AG20443 (cell line): Measurements from ENCODE around the gene METTL16.
A peak's percentile ranks its signal among the peaks of the same experiment; 100 is the strongest.
"Not testable (repeated sequence)": the region's sequence is repeated elsewhere in the genome, so short reads cannot be mapped to it uniquely, and the experiment has no call there.

Experiments
- DNase-seq: peaks from one replicate; pipeline ENCODE4 v3.0.0; 2012; ENCODE audit warnings: low spot score, mixed read lengths

Gene METTL16

DNA sequence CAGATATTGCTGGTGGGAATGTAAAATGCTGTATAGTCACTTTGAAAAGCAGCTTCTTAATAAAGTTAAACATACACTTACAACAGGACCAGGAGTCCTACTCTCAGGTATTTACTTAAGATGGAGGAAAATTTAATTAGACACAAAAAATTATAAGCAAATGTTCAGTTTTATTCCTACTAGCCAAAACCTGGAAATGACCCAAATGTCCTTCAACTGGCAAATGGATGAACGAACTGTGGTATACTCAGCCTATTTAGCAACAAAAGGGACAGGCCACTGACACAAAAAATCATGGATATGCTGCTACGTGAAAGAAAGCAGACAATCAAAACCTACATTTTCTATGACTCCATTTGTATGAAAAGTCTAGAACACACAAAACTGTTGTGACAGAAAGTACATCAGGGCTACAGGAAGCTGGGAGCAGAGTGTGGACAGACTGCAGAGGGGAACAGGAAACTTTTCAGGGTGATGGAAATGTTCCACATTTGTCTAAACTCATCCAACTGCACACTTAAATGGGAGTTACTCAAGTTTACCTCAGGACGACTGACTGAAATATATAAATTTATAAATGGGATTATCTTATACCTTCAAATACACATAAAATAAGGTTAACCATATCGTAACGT is 61.6 kb downstream of the METTL16 start:
- DNase-seq = no peak

DNA sequence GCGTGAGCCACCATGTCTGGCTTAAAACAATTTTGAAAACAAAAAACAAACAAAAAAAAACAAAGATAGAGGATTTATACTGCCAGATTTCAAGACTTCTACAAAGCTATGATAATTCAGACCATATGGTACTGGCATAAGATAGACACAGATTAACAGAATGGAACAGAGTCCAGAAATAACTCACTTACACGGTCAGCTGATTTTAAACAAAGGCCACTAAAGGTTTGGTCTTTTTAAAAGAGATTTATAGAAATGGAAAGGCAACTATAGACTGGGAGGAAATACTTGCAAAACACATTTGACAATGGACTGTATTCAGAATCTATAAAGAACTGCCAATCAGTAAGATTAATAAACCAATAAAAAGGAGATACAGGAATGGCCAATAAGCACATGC is 62.2 kb downstream of the METTL16 start:
- no peak for DNase-seq

- DNase-seq = not testable (repeated sequence)
Observed at GRCh38 chr17:2447479-2447878, 64.2 kb downstream of the METTL16 start.

DNA sequence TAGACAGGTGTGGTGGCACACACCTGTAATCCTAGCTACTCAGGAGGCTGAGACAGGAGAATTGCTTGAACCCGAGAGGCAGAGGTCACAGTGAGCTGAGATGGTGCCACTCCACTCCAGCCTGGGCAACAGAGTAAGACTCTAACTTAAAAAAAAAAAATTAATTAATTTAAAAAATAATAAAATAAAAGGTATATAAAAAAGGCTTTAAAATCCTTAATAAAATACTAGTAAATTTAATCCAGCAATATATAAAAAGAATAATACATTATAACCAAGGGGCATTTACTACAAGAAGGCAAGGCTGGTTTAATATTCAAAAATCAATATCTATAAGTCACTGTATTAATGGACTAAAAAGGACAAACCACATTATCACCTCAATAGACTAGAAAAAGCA is 66.0 kb downstream of the METTL16 start:
- DNase-seq = no peak

DNA sequence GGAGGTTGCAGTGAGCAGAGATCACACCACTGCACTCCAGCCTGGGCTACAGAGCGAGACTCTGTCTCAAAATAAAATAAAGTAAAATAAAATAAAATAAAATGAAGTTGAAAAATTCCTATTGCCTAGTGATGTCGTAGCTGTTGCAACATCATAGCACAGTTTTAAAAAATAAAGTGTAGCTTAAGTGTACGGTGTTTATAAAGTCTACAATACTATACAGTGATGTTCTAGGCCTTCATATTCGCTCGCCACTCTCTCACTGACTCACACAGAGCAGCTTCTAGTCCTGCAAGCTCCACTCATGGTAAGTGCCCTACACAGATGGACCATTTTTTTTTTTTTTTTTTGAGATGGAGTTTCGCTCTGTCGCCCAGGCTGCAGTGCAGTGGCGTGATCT is 67.3 kb downstream of the METTL16 start:
- no peak for DNase-seq

DNA sequence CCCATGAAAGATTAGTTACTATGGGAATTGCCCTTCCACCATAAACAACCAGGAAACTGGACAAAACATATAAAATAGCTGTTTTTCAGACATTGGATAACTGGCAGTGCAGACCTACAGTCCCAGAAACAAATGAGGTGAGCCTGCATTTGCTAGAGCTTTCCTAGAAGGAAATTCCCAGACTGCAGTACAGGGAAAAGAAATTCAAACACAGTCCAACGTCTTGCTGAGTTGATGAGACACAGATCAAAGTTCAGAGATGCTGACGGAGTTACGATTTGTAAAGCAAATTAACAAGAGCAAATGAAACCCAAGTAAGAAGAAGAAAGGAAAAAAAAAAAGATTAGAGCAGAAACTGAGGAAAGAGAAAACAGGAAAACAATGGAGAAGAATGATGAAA is 69.5 kb downstream of the METTL16 start:
- DNase-seq = no peak

DNA sequence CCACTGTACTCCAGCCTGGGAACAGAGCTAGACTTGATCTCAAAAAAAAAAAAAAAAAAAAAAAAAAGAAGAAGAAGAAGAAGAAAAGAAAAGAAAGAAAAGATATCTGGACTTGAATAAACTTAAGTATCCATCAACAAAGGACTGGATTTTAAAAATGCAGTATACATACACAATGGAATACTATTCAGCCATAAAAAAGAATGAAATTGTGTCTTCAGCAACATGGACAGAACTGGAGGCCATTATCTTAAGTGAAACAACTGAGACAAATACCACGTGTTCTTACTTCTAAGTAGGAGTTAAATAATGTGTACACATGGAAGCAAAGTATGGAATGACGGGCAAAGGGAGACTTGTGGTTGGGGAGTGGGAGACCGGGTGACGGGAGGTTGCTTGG is 70.8 kb downstream of the METTL16 start:
- DNase-seq = no peak

- not testable (repeated sequence) for DNase-seq
Observed at GRCh38 chr17:2439997-2440396, 71.7 kb downstream of the METTL16 start.

- no peak for DNase-seq
Observed at GRCh38 chr17:2438823-2439222, 72.9 kb downstream of the METTL16 start.

GRCh38 chr17:2436316-2436905 is 75.3 kb downstream of the METTL16 start:
- no peak for DNase-seq

- no peak for DNase-seq
Observed at GRCh38 chr17:2435862-2436261, 75.8 kb downstream of the METTL16 start.

DNA sequence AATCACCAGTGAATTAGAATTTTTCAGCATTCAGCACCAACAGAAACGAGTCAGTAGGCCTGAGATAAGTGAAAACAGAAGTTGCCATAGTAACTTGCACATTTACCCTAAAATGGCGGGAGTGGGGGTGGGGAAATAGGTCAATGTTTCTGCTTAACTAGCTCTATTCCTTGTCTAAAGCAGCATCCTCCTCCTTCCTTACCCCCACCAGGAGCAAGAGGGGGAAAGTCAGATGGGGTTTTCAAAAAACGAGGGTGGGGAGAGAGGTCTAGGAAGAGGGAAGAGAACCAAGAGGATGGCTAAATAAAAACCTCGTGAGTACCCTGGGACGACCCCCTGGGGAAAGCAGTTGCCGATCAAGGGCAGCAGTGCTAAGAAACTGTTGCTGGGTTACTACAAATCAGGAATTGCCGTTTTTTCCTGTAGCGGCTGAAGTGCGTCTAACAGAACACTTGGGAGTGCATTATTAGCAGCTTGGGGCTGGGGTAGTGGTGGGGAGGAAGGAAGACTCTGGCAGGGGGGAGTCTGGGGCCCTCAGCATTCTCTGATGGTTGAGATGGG is 76.4 kb downstream of the METTL16 start:
- no peak for DNase-seq

GRCh38 chr17:2433696-2434095 is 78.0 kb downstream of the METTL16 start:
- DNase-seq = no peak

DNA sequence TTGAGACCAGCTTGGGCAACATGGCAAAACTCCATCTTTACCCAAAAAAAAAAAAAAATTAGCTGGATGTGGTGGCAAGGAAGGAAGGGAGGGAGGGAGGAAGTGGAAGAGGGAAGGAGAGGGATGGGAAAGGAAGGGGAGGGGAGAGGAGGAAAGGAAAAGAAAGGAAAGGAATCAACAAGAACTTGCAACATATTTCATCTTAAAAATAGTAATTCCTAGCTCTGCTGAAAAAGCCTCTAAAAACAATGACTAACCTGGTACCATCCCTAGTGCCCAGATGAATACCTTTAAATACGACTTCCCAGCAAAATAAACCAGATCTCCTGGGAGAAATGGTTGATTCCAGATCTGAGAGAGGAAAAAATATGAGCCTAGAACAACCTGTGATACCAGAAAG is 83.8 kb downstream of the METTL16 start:
- no peak for DNase-seq

- DNase-seq = no peak
Observed at GRCh38 chr17:2427215-2427614, 84.5 kb downstream of the METTL16 start.

DNA sequence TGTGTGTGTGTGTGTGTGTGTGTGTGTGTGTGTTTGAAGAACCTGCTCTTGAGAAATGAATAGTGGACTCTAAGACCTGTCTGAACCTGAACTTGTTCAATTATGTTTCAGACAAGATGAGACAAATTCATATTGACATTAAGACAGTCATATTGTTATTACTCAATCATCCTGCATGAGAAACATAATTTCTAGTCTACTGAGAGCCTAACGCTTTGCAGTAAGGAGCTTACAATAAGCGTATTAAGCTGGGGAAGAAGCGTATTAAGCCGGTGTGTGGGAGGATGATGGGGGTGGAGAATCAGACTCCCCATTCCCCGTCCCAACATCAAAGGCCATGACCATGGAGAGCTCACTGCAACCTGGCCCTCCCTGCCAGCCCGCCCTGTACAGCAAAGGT is 88.4 kb downstream of the METTL16 start:
- no peak for DNase-seq

GRCh38 chr17:2421315-2422147 is 90.2 kb downstream of the METTL16 start:
- DNase-seq = no peak

- DNase-seq = no peak
Observed at GRCh38 chr17:2420176-2420575, 91.5 kb downstream of the METTL16 start.

GRCh38 chr17:2419486-2419885 is 92.2 kb downstream of the METTL16 start:
- no peak for DNase-seq

DNA sequence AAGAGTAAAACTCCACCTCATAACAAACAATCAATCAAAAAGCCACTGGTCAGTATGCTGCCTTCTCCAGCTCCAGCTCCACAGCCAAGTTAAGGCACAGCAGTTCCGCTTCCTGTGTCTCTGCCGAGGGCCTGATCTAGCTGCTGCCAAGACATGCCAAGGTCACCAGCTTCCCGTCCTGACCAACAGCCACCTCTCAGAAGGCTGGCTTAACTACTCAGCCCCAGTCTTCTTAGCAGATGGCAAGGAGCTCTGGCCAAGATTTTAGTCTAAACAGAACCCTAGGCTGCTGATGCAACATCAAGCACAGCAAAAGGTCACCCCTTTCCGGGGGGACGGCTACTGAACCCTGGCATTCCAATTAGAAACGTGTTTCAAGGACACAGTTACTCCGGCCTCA is 93.1 kb downstream of the METTL16 start:
- DNase-seq = no peak

- peak; percentile 91 for DNase-seq
Observed at GRCh38 chr17:2416010-2416734, 95.5 kb downstream of the METTL16 start.

DNA sequence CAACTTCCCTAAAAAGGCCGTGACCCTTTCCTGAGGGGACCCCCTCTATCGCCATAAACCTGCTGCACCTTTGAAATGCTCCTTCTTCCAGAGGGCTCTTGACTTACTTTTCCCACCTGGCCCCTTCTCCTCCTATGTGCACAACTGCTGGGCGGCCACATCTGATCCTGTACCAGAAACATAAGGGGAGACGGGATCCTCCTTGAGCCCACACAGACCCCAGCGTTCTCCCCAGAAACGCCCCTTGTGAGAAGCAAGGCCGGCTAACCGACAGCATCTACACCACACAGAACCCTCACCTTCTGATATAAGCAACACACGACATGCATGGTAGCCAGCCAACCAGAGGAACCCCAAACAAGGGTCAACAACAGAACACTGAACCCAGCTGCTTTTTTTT is 96.6 kb downstream of the METTL16 start:
- DNase-seq = no peak
